Ectodermal cell (in vitro differentiated cells): Measurements from ENCODE around the gene RPL41.
A peak's percentile ranks its signal among the peaks of the same experiment; 100 is the strongest.

Experiments
- H3K27ac ChIP-seq: 2 replicates; pipeline ENCODE4 v1.7.0; 2013; ENCODE audit warnings: mild to moderate bottlenecking, low read depth, low read length; ENCODE audit not compliant: insufficient read depth, poor library complexity, severe bottlenecking
- H3K27me3 ChIP-seq: 2 replicates; pipeline ENCODE4 v1.7.0; 2013; ENCODE audit warnings: mild to moderate bottlenecking, low read length; ENCODE audit not compliant: insufficient read depth, control insufficient read depth, poor library complexity, severe bottlenecking
- H3K36me3 ChIP-seq: one replicate; pipeline ENCODE4 v1.7.0; 2013; ENCODE audit warnings: low read length; ENCODE audit not compliant: control insufficient read depth, insufficient read depth
- H3K4me1 ChIP-seq: one replicate; pipeline ENCODE4 v1.7.0; 2013; ENCODE audit warnings: low read length; ENCODE audit not compliant: control insufficient read depth, insufficient read depth
- H3K4me3 ChIP-seq: 2 replicates; pipeline ENCODE4 v1.7.0; 2013; ENCODE audit warnings: low read depth, low read length, control low read depth; ENCODE audit not compliant: insufficient read depth
- H3K9me3 ChIP-seq: 2 replicates; pipeline ENCODE4 v1.7.0; 2013; ENCODE audit warnings: mild to moderate bottlenecking, low read length, moderate library complexity; ENCODE audit not compliant: control insufficient read depth
- WGBS, 2 experiments: methylation state at CpG; one replicate each; pipeline ENCODE4 v1.1.7; 2013; ENCODE audit warnings: missing lambda C conversion rate in 2 of 2; 5-methylcytosine and 5-hydroxymethylcytosine counted together

RPL41 gene

GRCh38 chr12:56126732-56127239, 10.4 kb downstream of the RPL41 start:
- H3K4me3 ChIP-seq: peak overlapping the region; percentile 34
- 89 to 92% methylated on average over 3 of the region's 3 CpGs for WGBS, 2 experiments
- H3K4me1 ChIP-seq: peaks cover 20% of the 10 kb centered on the region
- H3K27ac ChIP-seq: peak overlapping the region; percentile 96
- H3K9me3 ChIP-seq: no peaks in the 10 kb centered on the region
- H3K36me3 ChIP-seq: peaks cover 13% of the 10 kb centered on the region
- no peaks in the 10 kb centered on the region for H3K27me3 ChIP-seq

- no peaks in the 10 kb centered on the region for H3K27me3 ChIP-seq
- peak overlapping the region; percentile 96 for H3K27ac ChIP-seq
- peaks cover 20% of the 10 kb centered on the region for H3K36me3 ChIP-seq
- peak overlapping the region; percentile 34 for H3K4me3 ChIP-seq
- no peaks in the 10 kb centered on the region for H3K9me3 ChIP-seq
- peaks cover 20% of the 10 kb centered on the region for H3K4me1 ChIP-seq
- WGBS, 2 experiments: 0 to 4% methylated on average over 6 to 8 of the region's 8 CpGs
These were observed 11.1 kb downstream of the RPL41 start for GRCh38 chr12:56127485-56127887.

DNA sequence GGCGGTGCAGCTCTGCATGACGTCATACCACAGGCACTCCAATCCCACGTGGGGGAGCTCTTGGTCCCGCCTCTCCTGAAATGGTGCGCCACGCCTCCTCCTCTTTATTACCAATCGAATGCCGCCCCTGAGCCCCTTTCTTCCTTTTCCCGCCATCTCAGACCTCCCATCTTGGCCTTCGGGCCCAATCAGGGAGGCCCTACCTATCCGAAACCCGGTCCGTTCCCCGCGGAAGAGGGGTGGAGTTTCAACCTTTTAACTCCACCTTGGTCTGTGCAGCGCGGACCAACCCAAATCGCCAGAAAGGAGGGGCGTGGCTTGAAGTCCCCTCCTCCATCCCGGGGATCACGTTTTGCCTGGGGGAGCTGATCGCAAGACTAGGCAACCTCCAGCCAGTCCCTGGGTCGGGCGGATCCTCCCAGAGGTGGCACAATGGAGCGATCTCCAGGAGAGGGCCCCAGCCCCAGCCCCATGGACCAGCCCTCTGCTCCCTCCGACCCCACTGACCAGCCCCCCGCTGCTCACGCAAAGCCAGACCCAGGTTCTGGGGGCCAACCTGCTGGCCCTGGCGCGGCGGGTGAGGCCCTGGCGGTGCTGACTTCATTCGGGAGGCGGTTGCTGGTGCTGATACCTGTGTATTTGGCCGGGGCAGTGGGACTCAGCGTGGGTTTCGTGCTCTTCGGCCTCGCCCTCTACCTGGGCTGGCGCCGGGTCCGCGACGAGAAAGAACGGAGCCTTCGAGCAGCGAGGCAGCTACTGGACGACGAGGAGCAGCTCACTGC, 11.6 kb downstream of the RPL41 start, which contains the start of gene ESYT1:
Gene ESYT1 (plus strand): TSS at position 380 of the 782 bp plus-strand sequence. CDS start 53 bp downstream, at position 433.
- H3K9me3 ChIP-seq: no peaks in the 10 kb centered on the region
- no peaks in the 10 kb centered on the region for H3K27me3 ChIP-seq
- H3K4me3 ChIP-seq: peak within 1 kb of the TSS; percentile 70
- 0% methylated on average over 49 of the region's 49 CpGs for WGBS, 2 experiments
- H3K27ac ChIP-seq: peak within 1 kb of the TSS; percentile 96
- peaks cover 20% of the 10 kb centered on the region for H3K4me1 ChIP-seq
- H3K36me3 ChIP-seq: peaks cover 23% of the 10 kb centered on the region

DNA sequence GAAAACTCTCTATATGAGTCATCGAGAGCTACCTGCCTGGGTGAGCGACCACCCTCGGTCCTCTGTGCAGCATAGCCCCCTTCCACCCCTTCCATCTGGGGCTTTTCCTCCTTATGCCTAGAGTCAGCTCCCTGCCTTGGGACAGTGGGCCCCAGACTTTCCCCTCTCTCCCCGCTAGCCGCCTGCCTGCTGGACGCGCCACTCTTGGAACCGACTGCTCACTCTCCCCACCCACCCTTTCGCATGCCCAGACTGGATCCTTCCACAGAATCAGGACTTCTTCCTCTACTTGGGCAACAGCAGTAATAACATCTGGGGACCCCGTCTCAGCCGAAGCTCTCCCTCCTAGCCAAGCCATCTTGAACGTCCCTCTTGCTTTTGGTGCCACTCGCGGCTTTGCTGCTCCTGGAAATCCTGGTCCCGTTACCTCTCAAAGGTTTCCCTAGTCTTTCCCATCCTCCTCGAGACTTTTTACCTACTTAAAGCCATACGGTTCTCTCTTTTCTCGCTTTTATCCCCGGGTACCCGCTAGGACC, 12.3 kb downstream of the RPL41 start:
- WGBS, 2 experiments: 0% methylated on average over 20 of the region's 20 CpGs
- Histone ChIP-seq H3K27me3 (no peaks in the 10 kb centered on the region), H3K4me3 (peak overlapping the region; percentile 70), H3K36me3 (peaks cover 29% of the 10 kb centered on the region), H3K27ac (peak overlapping the region; percentile 50), H3K9me3 (no peaks in the 10 kb centered on the region), H3K4me1 (peaks cover 20% of the 10 kb centered on the region)

DNA sequence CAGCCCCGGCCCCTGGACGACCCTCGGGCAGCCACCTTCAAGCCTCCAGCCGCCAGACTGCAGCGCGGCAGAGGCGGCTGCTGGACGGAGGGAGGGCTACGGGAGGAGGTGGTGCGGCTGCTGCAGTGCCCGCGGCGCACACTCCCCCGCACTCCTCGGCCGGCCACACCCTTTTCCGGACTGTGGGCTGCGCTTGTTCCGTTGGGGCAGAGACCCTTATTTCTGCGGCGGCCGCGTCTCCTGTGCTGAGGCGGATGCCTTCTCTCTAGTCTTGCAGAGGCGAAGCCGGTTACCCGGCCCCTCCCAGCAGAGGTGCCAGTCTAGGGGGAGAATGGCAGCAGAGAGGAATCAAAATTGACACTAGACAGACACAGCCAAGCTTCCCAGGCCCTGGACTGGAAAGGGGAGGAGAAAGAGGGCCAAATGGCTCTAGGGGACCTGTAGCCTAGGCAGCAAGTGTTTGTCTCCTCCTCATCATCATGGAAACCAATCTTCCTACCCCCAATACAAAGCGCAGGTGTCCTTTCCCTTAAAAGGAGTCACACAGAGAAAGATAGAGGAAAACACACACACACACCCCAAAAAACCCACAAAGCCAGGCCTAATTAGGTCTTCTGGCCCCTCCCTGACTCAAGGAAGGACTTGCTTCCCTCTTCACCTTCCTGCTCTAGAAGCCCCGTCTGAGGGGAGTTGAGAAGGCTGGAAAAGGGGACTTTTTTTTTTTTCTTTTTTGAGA, 12.9 kb downstream of the RPL41 start:
- Histone ChIP-seq H3K27ac (no peak overlapping the region), H3K9me3 (no peaks in the 10 kb centered on the region), H3K4me1 (peaks cover 20% of the 10 kb centered on the region), H3K27me3 (no peaks in the 10 kb centered on the region), H3K4me3 (peak overlapping the region; percentile 70), H3K36me3 (peaks cover 36% of the 10 kb centered on the region)
- 5% methylated on average over 29 of the region's 29 CpGs for WGBS, 2 experiments

DNA sequence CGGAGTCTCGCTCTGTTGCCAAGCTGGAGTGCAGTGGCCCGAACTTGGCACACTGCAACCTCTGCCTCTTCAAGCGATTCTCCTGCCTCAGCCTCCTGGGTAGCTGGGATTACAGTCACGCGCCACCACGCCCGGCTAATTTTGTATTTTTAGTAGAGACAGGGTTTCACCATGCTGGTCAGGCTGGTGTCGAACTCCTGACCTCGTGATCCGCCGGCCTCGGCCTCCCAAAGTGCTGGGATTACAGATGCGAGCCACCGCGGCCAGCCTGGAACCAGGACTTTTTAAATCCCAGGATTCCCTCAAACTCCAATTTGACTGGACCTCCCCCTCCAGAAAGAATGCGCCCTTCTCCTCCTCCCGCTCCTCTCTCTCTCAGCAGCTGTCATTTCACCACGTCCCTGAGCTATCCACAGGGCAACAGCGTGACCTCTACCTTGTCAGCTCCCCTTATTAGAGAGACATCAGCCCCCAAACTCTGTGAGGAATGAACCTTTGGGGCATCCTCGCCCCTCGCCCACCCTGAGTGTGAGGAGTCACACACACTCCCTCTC, 13.6 kb downstream of the RPL41 start:
- peaks cover 20% of the 10 kb centered on the region for H3K4me1 ChIP-seq
- no peaks in the 10 kb centered on the region for H3K9me3 ChIP-seq
- no peak overlapping the region for H3K4me3 ChIP-seq
- no peaks in the 10 kb centered on the region for H3K27me3 ChIP-seq
- peaks cover 37% of the 10 kb centered on the region for H3K36me3 ChIP-seq
- WGBS, 2 experiments: 83 to 84% methylated on average over 22 of the region's 22 CpGs
- no peak overlapping the region for H3K27ac ChIP-seq

DNA sequence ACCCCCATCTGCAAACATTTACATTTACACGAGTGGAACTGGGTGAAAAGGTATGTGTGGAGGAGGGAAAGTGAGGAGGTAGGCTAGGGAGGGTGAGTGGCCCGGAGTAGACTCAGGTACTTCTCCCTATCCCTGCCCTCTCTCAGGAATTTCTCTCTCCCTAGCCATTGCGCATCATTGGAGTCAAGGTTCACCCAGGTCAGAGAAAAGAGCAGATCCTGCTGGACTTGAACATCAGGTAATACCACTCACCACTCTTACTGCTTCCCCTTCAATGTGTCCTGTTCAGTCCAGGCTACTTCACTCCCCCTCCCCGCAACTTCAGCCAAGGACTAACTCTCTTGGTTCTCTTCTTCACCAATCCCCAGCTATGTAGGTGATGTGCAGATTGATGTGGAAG, 14.4 kb downstream of the RPL41 start:
- H3K9me3 ChIP-seq: no peaks in the 10 kb centered on the region
- no peak overlapping the region for H3K4me3 ChIP-seq
- H3K4me1 ChIP-seq: peaks cover 20% of the 10 kb centered on the region
- H3K36me3 ChIP-seq: peaks cover 37% of the 10 kb centered on the region
- no peak overlapping the region for H3K27ac ChIP-seq
- H3K27me3 ChIP-seq: no peaks in the 10 kb centered on the region
- 89 to 93% methylated on average over 3 to 4 of the region's 4 CpGs for WGBS, 2 experiments

GRCh38 chr12:56134897-56135296, 18.5 kb downstream of the RPL41 start:
- peaks cover 69% of the 10 kb centered on the region for H3K36me3 ChIP-seq
- no peaks in the 10 kb centered on the region for H3K9me3 ChIP-seq
- peaks cover 3% of the 10 kb centered on the region for H3K4me1 ChIP-seq
- H3K27ac ChIP-seq: no peak overlapping the region
- no peak overlapping the region for H3K4me3 ChIP-seq
- 91 to 99% methylated on average over 5 to 6 of the region's 6 CpGs for WGBS, 2 experiments
- no peaks in the 10 kb centered on the region for H3K27me3 ChIP-seq

- peaks cover 64% of the 10 kb centered on the region for H3K36me3 ChIP-seq
- 95 to 98% methylated on average over 14 of the region's 14 CpGs for WGBS, 2 experiments
- no peak overlapping the region for H3K4me3 ChIP-seq
- H3K27ac ChIP-seq: no peak overlapping the region
- no peaks in the 10 kb centered on the region for H3K27me3 ChIP-seq
- no peaks in the 10 kb centered on the region for H3K4me1 ChIP-seq
- H3K9me3 ChIP-seq: no peaks in the 10 kb centered on the region
These were observed 21.6 kb downstream of the RPL41 start for GRCh38 chr12:56137853-56138571.
